Suprapubic skin (tissue), 4 donors: Measurements from ENCODE around the gene HIVEP3. TPM values are rescaled to one million over a fixed set of nuclear protein-coding genes. Genes with fewer than 3 reads are reported as not detected.

Source experiments
- DNase-seq, 2 donors: peaks; one replicate each; pipeline ENCODE4 v3.0.0-alpha.2; 2019; ENCODE audit warnings: low spot score in 2 of 2
- H3K27ac ChIP-seq: fragments of 200-600 bp; sonication (generic); one replicate; pipeline ENCODE4 v1.5.1; 2019
- H3K27me3 ChIP-seq: fragments of 200-600 bp; sonication (generic); one replicate; pipeline ENCODE4 v1.5.1; 2019
- H3K36me3 ChIP-seq: fragments of 200-600 bp; sonication (generic); one replicate; pipeline ENCODE4 v1.5.1; 2019
- H3K4me1 ChIP-seq: fragments of 200-600 bp; sonication (generic); one replicate; pipeline ENCODE4 v1.5.1; 2019
- H3K4me3 ChIP-seq: fragments of 200-600 bp; sonication (generic); one replicate; pipeline ENCODE4 v1.5.1; 2019; ENCODE audit warnings: mild to moderate bottlenecking
- H3K9me3 ChIP-seq: fragments of 200-600 bp; sonication (generic); one replicate; pipeline ENCODE4 v1.5.1; 2019
- CTCF ChIP-seq, 2 donors: fragments of 200-600 bp in 1 of 2; fragments of 450-650 bp in 1 of 2; sonication (generic) in 1 of 2; IDR thresholded peaks; one replicate each; pipeline ENCODE4 v1.5.1; 2016 to 2019; ENCODE audit warnings: antibody characterized with exemption in 2 of 2, mild to moderate bottlenecking in 1 of 2, moderate library complexity in 1 of 2
- EP300 ChIP-seq: sonication (generic); formaldehyde crosslinking; IDR thresholded peaks from one replicate; pipeline ENCODE4 v1.6.1; 2017; ENCODE audit warnings: antibody characterized with exemption
- POLR2A ChIP-seq, 2 donors: fragments of 450-650 bp; IDR thresholded peaks; one replicate each; pipeline ENCODE4 v1.6.1; 2017; ENCODE audit warnings: antibody characterized with exemption in 2 of 2, mild to moderate bottlenecking in 2 of 2, moderate library complexity in 2 of 2
- POLR2AphosphoS5 ChIP-seq, 3 donors: sonication (generic); formaldehyde crosslinking; IDR thresholded peaks; one replicate each; pipeline ENCODE4 v1.6.1; 2017; ENCODE audit warnings: antibody characterized with exemption in 3 of 3
- WGBS: methylation state at CpG from one replicate; pipeline ENCODE4 v1.1.5; 2018; 5-methylcytosine and 5-hydroxymethylcytosine counted together
- total RNA-seq, 4 donors: library from RNA; depleted of rRNA; stranded (reverse); fragments of >200 nt; gene quantifications; one replicate each; pipeline ENCODE4 v1.1.0, GENCODE V29; 2016

HIVEP3 gene
- total RNA-seq, 4 donors from 2014 or later: 11.3 to 23.9 (median 18.3) TPM

GRCh38 chr1:41662061-41662764 is 256.5 kb downstream of the HIVEP3 start:
- Histone ChIP-seq H3K27me3 (no peaks in the 10 kb centered on the region), H3K9me3 (no peaks in the 10 kb centered on the region), H3K27ac (peak overlapping the region; percentile 83), H3K4me1 (peaks cover 61% of the 10 kb centered on the region), H3K4me3 (peak overlapping the region; percentile 54), H3K36me3 (no peaks in the 10 kb centered on the region)
- DNase-seq: peak in 1 of 2 donors; percentile 78
- WGBS: no CpG with 5 or more reads among the region's 105 CpGs
- TF ChIP-seq POLR2A (IDR thresholded peaks at IDR 0.05) (peak in 1 of 2 donors; percentile 47), POLR2AphosphoS5 (IDR thresholded peaks at IDR 0.05) (no peak), EP300 (no peak), CTCF (IDR thresholded peaks at IDR 0.05) (no peak)

- no peak for TF ChIP-seq POLR2A (IDR thresholded peaks at IDR 0.05)
- TF ChIP-seq CTCF (IDR thresholded peaks at IDR 0.05): no peak
- no peak for TF ChIP-seq EP300
- TF ChIP-seq POLR2AphosphoS5 (IDR thresholded peaks at IDR 0.05): no peak
- H3K27ac ChIP-seq: peak overlapping the region; percentile 71
- H3K9me3 ChIP-seq: no peaks in the 10 kb centered on the region
- H3K36me3 ChIP-seq: no peaks in the 10 kb centered on the region
- H3K4me3 ChIP-seq: peak overlapping the region; percentile 54
- H3K4me1 ChIP-seq: peaks cover 55% of the 10 kb centered on the region
- WGBS: 8% methylated on average over 8 of the region's 44 CpGs
- DNase-seq: no peak
- H3K27me3 ChIP-seq: no peaks in the 10 kb centered on the region
Observed at GRCh38 chr1:41661428-41662060, 257.2 kb downstream of the HIVEP3 start.

GRCh38 chr1:41660570-41661427 is 257.9 kb downstream of the HIVEP3 start:
- Histone ChIP-seq H3K36me3 (no peaks in the 10 kb centered on the region), H3K9me3 (no peaks in the 10 kb centered on the region), H3K27ac (no peak overlapping the region), H3K27me3 (no peaks in the 10 kb centered on the region), H3K4me3 (peak overlapping the region; percentile 54), H3K4me1 (peaks cover 57% of the 10 kb centered on the region)
- 37% methylated on average over 5 of the region's 5 CpGs for WGBS
- TF ChIP-seq POLR2AphosphoS5 (IDR thresholded peaks at IDR 0.05) (no peak), EP300 (no peak), CTCF (IDR thresholded peaks at IDR 0.05) (no peak), POLR2A (IDR thresholded peaks at IDR 0.05) (no peak)
- DNase-seq: no peak

- 93% methylated on average over 5 of the region's 5 CpGs for WGBS
- DNase-seq: peak in 1 of 2 donors; percentile 16
Observed at GRCh38 chr1:41659903-41660302, 258.8 kb downstream of the HIVEP3 start.

More at GRCh38 chr1:41659903-41660302, 258.8 kb downstream of the HIVEP3 start:
- H3K36me3 ChIP-seq: no peaks in the 10 kb centered on the region
- H3K9me3 ChIP-seq: no peaks in the 10 kb centered on the region
- TF ChIP-seq POLR2AphosphoS5 (IDR thresholded peaks at IDR 0.05) (no peak), EP300 (no peak), POLR2A (IDR thresholded peaks at IDR 0.05) (no peak), CTCF (IDR thresholded peaks at IDR 0.05) (no peak)
- H3K27me3 ChIP-seq: no peaks in the 10 kb centered on the region
- no peak overlapping the region for H3K27ac ChIP-seq
- H3K4me1 ChIP-seq: peaks cover 48% of the 10 kb centered on the region
- H3K4me3 ChIP-seq: no peak overlapping the region
